PC-3 (cell line): Measurements from ENCODE around the gene IQGAP3. TPM values are rescaled to one million over a fixed set of nuclear protein-coding genes. Genes with fewer than 3 reads are reported as not detected.

Source experiments
- ATAC-seq: fragments of 200-7000 bp; cut with Tn5 transposase; 2 replicates; pipeline ENCODE4 v1.9.1; 2020; ENCODE audit warnings: mild to moderate bottlenecking, moderate library complexity
- BruUV-seq: library from RNA; stranded (reverse); fragments of 400-500 nt; replicated peaks from 2 replicates; lab custom pipeline; 2021; lab: Mats Ljungman, UMichigan
- CTCF ChIA-PET: fragments of 300-600 bp; sonication (Branson Sonifier 250); formaldehyde crosslinking; loops from one replicate; lab custom pipeline; 2022; ENCODE audit warnings: antibody characterized with exemption; lab: Charles Lee
- POLR2A ChIA-PET: fragments of 300-600 bp; sonication (Branson Sonifier 250); formaldehyde crosslinking; loops from one replicate; lab custom pipeline; 2022; ENCODE audit warnings: antibody characterized with exemption; ENCODE audit not compliant: unreplicated experiment; lab: Charles Lee
- DNase-seq: peaks from one replicate; pipeline ENCODE4 v3.0.0-alpha.2; 2015
- H2AFZ ChIP-seq: fragments of 300-600 bp; sonication (generic); 2 replicates; pipeline ENCODE4 v1.6.0; 2016; ENCODE audit warnings: antibody characterized with exemption, low read length
- H3F3A ChIP-seq: fragments of 300-600 bp; sonication (generic); one replicate; pipeline ENCODE4 v1.6.0; 2017; ENCODE audit warnings: antibody characterized with exemption, low read length, control low read depth, mild to moderate bottlenecking; ENCODE audit not compliant: unreplicated experiment
- H3K27ac ChIP-seq: fragments of 300-600 bp; sonication (generic); 2 replicates; pipeline ENCODE4 v1.5.1; 2016; ENCODE audit warnings: mild to moderate bottlenecking, low read length
- H3K27me3 ChIP-seq: fragments of 300-600 bp; sonication (generic); 2 replicates; pipeline ENCODE4 v1.6.1; 2016; ENCODE audit warnings: low read length, mixed read lengths
- H3K36me3 ChIP-seq: fragments of 300-600 bp; sonication (generic); 2 replicates; pipeline ENCODE4 v1.6.1; 2016; ENCODE audit warnings: low read depth, mixed run types, low read length, mixed read lengths
- H3K4me1 ChIP-seq: fragments of 300-600 bp; sonication (generic); 2 replicates; pipeline ENCODE4 v1.5.1; 2016; ENCODE audit warnings: low read length; ENCODE audit not compliant: insufficient read depth
- H3K4me2 ChIP-seq: fragments of 300-600 bp; sonication (generic); 2 replicates; pipeline ENCODE4 v1.6.0; 2016; ENCODE audit warnings: low read length
- H3K4me3 ChIP-seq: fragments of 300-600 bp; sonication (generic); 2 replicates; pipeline ENCODE4 v1.5.1; 2016; ENCODE audit warnings: mild to moderate bottlenecking, low read length, mixed read lengths
- H3K79me2 ChIP-seq: fragments of 300-600 bp; sonication (generic); 2 replicates; pipeline ENCODE4 v1.6.1; 2017; ENCODE audit warnings: low read length, mixed read lengths
- H3K9ac ChIP-seq: fragments of 300-600 bp; sonication (generic); 2 replicates; pipeline ENCODE4 v1.6.0; 2016; ENCODE audit warnings: mild to moderate bottlenecking, low read length
- H3K9me2 ChIP-seq: fragments of 300-600 bp; sonication (generic); replicated peaks from 2 replicates; pipeline ENCODE4 v1.6.1; 2016; ENCODE audit warnings: mixed run types, low read length, mixed read lengths
- H3K9me3 ChIP-seq: fragments of 300-600 bp; sonication (generic); 2 replicates; pipeline ENCODE4 v1.6.1; 2016; ENCODE audit warnings: low read length, mixed read lengths
- H4K20me1 ChIP-seq: fragments of 300-600 bp; sonication (generic); 2 replicates; pipeline ENCODE4 v1.6.1; 2016; ENCODE audit warnings: low read length, mixed read lengths
- CTCF ChIP-seq: fragments of 300-600 bp; sonication (generic); conservative IDR thresholded peaks from 2 replicates; pipeline ENCODE4 v1.5.1; 2017; ENCODE audit warnings: antibody characterized with exemption, low read depth, mild to moderate bottlenecking, low read length
- EZH2 ChIP-seq: fragments of 300-600 bp; sonication (generic); IDR thresholded peaks from one replicate; pipeline ENCODE4 v1.6.1; 2017; ENCODE audit warnings: antibody characterized with exemption, mild to moderate bottlenecking, low read length; ENCODE audit not compliant: unreplicated experiment
- EZH2phosphoT487 ChIP-seq: fragments of 300-600 bp; sonication (generic); IDR thresholded peaks from 2 replicates; pipeline ENCODE4 v1.6.1; 2018; ENCODE audit warnings: mild to moderate bottlenecking, antibody characterized with exemption, low read length, borderline replicate concordance
- intact Hi-C: fragments of 100-400 bp; cut with micrococcal nuclease; formaldehyde crosslinking; loops from 2 replicates; pipeline ENCODE4 v1.9.0; 2023
- total RNA-seq: library from RNA; depleted of rRNA; stranded (reverse); fragments of >200 nt; gene quantifications from 2 replicates; pipeline ENCODE4 v1.2.3, GENCODE V29; 2014

Gene IQGAP3
- total RNA-seq, 1 experiment from 2014 or later = 54.3 TPM

GRCh38 chr1:156503698-156504437, 68.5 kb downstream of the IQGAP3 start:
- TF ChIP-seq CTCF = no peak
- TF ChIP-seq EZH2phosphoT487 = no peak
- no peak for TF ChIP-seq EZH2
- BruUV-seq = TSS peak; percentile 19
- peak; percentile 45 for DNase-seq
- Histone ChIP-seq H3K4me3 (no peak overlapping the region), H3K36me3 (no peaks in the 10 kb centered on the region), H3K4me2 (peak overlapping the region; percentile 68; the same call in 1 of the 2 replicates), H3K79me2 (peaks cover 16% of the 10 kb centered on the region), H3F3A (no peaks in the 10 kb centered on the region), H3K27ac (peak overlapping the region; percentile 96), H3K27me3 (no peaks in the 10 kb centered on the region), H3K4me1 (peaks cover 52% of the 10 kb centered on the region), H3K9me3 (no peaks in the 10 kb centered on the region), H4K20me1 (peaks cover 4% of the 10 kb centered on the region), H3K9me2 (no peaks in the 10 kb centered on the region), H2AFZ (no peak overlapping the region), H3K9ac (peak overlapping the region; percentile 98)
- intact Hi-C loops = no loop called here
- CTCF ChIA-PET = no interaction called here
- ATAC-seq = no peak
- POLR2A ChIA-PET = interaction anchor here (0.6 to 1.5 kb wide), 2 partner anchors 39 to 47 kb away, joined by 7 to 8 read pairs; no protein-coding TSS in a partner anchor

- Histone ChIP-seq H3K9me2 (no peaks in the 10 kb centered on the region), H3K36me3 (no peaks in the 10 kb centered on the region), H3K9ac (peak overlapping the region; percentile 98), H2AFZ (peak overlapping the region; percentile 14), H3K4me1 (peaks cover 60% of the 10 kb centered on the region), H3K79me2 (peaks cover 24% of the 10 kb centered on the region), H3K27ac (peak overlapping the region; percentile 96), H3K27me3 (no peaks in the 10 kb centered on the region), H3K9me3 (no peaks in the 10 kb centered on the region), H4K20me1 (peaks cover 12% of the 10 kb centered on the region), H3F3A (no peaks in the 10 kb centered on the region), H3K4me3 (peak overlapping the region; percentile 29; the same call in 1 of the 2 replicates), H3K4me2 (peak overlapping the region; percentile 68)
- ATAC-seq (peak; percentile 32), DNase-seq (peak; percentile 98)
- no peak for TF ChIP-seq CTCF
- no peak for TF ChIP-seq EZH2phosphoT487
- TF ChIP-seq EZH2 = no peak
- intact Hi-C loops = no loop called here
- TSS peak; percentile 30 for BruUV-seq
- ChIA-PET CTCF (no interaction called here), POLR2A (interaction anchor here (0.6 to 1.5 kb wide), 3 partner anchors 40 to 467 kb away, joined by 5 to 8 read pairs (median 7); no protein-coding TSS in a partner anchor)
These were observed 69.3 kb downstream of the IQGAP3 start for GRCh38 chr1:156502894-156503697.
